HepG2 (cell line): ENCODE measurements around the gene EFCAB8. TPM values are rescaled to one million over a fixed set of nuclear protein-coding genes. Genes with fewer than 3 reads are reported as not detected.

Experiments
- AGO2 ChIP-seq: fragments of 200-400 bp; formaldehyde crosslinking; optimal IDR thresholded peaks from 2 replicates; pipeline ENCODE3; 2017; ENCODE audit warnings: mild to moderate bottlenecking, low read depth, low read length, moderate library complexity
- BRD4 ChIP-seq: sonication (generic); formaldehyde crosslinking; IDR thresholded peaks from 2 replicates; pipeline ENCODE4 v1.4.0; 2020; ENCODE audit warnings: missing genetic modification reagents
- HOXD1 ChIP-seq: sonication (generic); formaldehyde crosslinking; IDR thresholded peaks from 2 replicates; pipeline ENCODE4 v1.5.0; 2020; ENCODE audit warnings: missing genetic modification reagents
- IRF2 ChIP-seq: IDR thresholded peaks from 2 replicates; pipeline ENCODE4 v1.6.1; 2018; ENCODE audit warnings: missing genetic modification reagents, missing compliant biosample characterization
- MAFG ChIP-seq: sonication (generic); formaldehyde crosslinking; IDR thresholded peaks from 2 replicates; pipeline ENCODE4 v1.5.1; 2020; ENCODE audit warnings: mild to moderate bottlenecking, missing genetic modification reagents
- NKX3-1 ChIP-seq: sonication (generic); formaldehyde crosslinking; IDR thresholded peaks from 2 replicates; pipeline ENCODE4 v1.5.0; 2020; ENCODE audit warnings: missing genetic modification reagents
- NRL ChIP-seq: sonication (generic); formaldehyde crosslinking; IDR thresholded peaks from 2 replicates; pipeline ENCODE4 v1.5.0; 2020; ENCODE audit warnings: missing genetic modification reagents, mild to moderate bottlenecking, moderate library complexity, borderline replicate concordance
- XBP1 ChIP-seq: sonication (generic); formaldehyde crosslinking; IDR thresholded peaks from 2 replicates; pipeline ENCODE4 v1.5.0; 2020; ENCODE audit warnings: missing genetic modification reagents
- ZBED4 ChIP-seq: sonication (generic); formaldehyde crosslinking; IDR thresholded peaks from 2 replicates; pipeline ENCODE4 v1.4.0; 2020; ENCODE audit warnings: missing genetic modification reagents, borderline replicate concordance
- ZNF317 ChIP-seq: sonication (generic); formaldehyde crosslinking; IDR thresholded peaks from 2 replicates; pipeline ENCODE4 v1.5.0; 2020; ENCODE audit warnings: mild to moderate bottlenecking, missing genetic modification reagents
- ZNF468 ChIP-seq: sonication (generic); formaldehyde crosslinking; IDR thresholded peaks from 2 replicates; pipeline ENCODE4 v1.8.0; 2022; ENCODE audit warnings: mild to moderate bottlenecking, moderate library complexity, missing genetic modification reagents
- ZNF552 ChIP-seq: sonication (generic); formaldehyde crosslinking; IDR thresholded peaks from 2 replicates; pipeline ENCODE4 v1.9.0; 2022; ENCODE audit warnings: missing genetic modification reagents, mild to moderate bottlenecking, borderline replicate concordance
- ZNF646 ChIP-seq: sonication (generic); formaldehyde crosslinking; IDR thresholded peaks from 2 replicates; pipeline ENCODE4 v1.9.0; 2021; ENCODE audit warnings: mild to moderate bottlenecking, missing genetic modification reagents
- ZNF776 ChIP-seq: sonication (generic); formaldehyde crosslinking; IDR thresholded peaks from 2 replicates; pipeline ENCODE4 v1.4.0; 2020; ENCODE audit warnings: mild to moderate bottlenecking, missing genetic modification reagents
- ZNF782 ChIP-seq: sonication (generic); formaldehyde crosslinking; IDR thresholded peaks from 2 replicates; pipeline ENCODE4 v1.4.0; 2020; ENCODE audit warnings: missing genetic modification reagents, mild to moderate bottlenecking, borderline replicate concordance
- polyA plus RNA-seq, 8 experiments: library from polyadenylated mRNA; depleted of rRNA in 3 of 8; stranded (reverse) in 7 of 8; unstranded in 1 of 8; fragments of >200 nt; fragmentation: Illumina TruSeq in 4 of 8; extraction: Trizol in 4 of 8; gene quantifications; 2 replicates each; pipeline versions ENCODE4 v1.2.1 to v1.2.3, GENCODE V29; 2011 to 2016; ENCODE audit warnings: low read depth in 4 of 8, missing spikeins in 1 of 8, mixed read lengths in 1 of 8; ENCODE audit not compliant: insufficient read depth in 1 of 8
- total RNA-seq, 5 experiments: library from RNA; depleted of rRNA; stranded (reverse); fragments of >200 nt; fragmentation: Illumina TruSeq; extraction: Trizol; gene quantifications; 2 replicates each; pipeline ENCODE4 v1.2.3, GENCODE V29; 2016; ENCODE audit warnings: low read depth in 1 of 5
- TF ChIP-seq, protein P1 (sequence below): sonication (generic); formaldehyde crosslinking; IDR thresholded peaks from 2 replicates; pipeline ENCODE4 v1.4.0; 2020; ENCODE audit warnings: missing genetic modification reagents; ENCODE audit errors: not compliant biosample characterization
- TF ChIP-seq, protein P2 (sequence below): sonication (generic); formaldehyde crosslinking; IDR thresholded peaks from 2 replicates; pipeline ENCODE4 v1.8.0; 2023; ENCODE audit warnings: mild to moderate bottlenecking, missing genetic modification reagents

Gene EFCAB8
- total and polyA plus RNA-seq, 2 of the 13 experiments (the other 11 are each of a cell fraction or from before 2014, with no cell fraction given), result 0.15 to 0.22 TPM

DNA sequence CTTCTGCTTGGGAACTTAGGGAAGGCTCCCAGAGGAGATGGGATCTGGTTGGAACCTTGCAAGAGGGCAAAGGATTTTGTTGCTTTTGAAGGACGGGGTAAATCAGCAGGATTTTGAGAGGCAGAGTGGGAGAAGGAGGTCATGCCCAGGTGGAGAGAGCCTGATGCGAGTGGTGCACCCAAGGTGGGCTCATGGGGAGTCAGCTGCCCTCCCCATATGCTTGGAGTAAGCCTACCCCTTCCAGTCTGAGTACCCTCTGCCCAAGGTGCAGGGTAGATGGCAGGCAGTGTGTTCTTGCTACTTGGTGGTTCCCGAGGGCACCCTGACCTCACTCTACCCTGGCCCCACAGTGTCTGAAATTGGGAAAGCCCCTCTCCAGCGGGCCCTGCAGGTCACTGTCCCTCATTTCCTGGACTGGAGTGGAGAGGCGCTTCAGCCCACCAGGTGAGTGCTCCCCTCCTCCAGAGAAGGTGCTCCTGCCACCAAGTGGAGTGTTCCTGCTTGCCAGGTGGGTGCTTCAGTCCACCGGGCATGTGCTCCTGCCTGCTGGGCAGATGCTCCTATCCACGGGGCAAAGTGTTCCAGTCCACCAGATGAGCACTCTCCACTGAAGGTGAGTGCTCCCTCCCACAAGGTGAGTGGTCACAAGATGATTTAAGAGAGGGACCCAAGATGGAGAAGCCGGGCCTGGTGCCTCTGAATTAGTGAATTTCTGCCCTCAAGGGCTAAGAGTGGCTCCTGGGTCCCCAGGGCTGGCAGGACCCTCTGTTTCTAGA lies 152.1 kb downstream of the EFCAB8 start (continued):
- no peak for TF ChIP-seq ZBED4 (CRISPR knock-in tag)
- TF ChIP-seq HOXD1 (CRISPR knock-in tag), result 0 out of 2 replicates have a peak, but pooled peaks have one; percentile 62
- TF ChIP-seq ZNF317 (CRISPR knock-in tag), result no peak
- no peak for TF ChIP-seq IRF2
- TF ChIP-seq ZNF552 (CRISPR knock-in tag), result 0 out of 2 replicates have a peak, but pooled peaks have one; percentile 43
- TF ChIP-seq, protein P1, sequence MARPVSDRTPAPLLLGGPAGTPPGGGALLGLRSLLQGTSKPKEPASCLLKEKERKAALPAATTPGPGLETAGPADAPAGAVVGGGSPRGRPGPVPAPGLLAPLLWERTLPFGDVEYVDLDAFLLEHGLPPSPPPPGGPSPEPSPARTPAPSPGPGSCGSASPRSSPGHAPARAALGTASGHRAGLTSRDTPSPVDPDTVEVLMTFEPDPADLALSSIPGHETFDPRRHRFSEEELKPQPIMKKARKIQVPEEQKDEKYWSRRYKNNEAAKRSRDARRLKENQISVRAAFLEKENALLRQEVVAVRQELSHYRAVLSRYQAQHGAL (CRISPR knock-in tag), result peak; percentile 50
- no peak for TF ChIP-seq ZNF646 (CRISPR knock-in tag)
- peak; percentile 8; the same call in 1 of the 2 replicates for TF ChIP-seq BRD4
- no peak; the same call in 1 of the 2 replicates for TF ChIP-seq ZNF782
- peak; percentile 84 for TF ChIP-seq AGO2
- TF ChIP-seq NRL (CRISPR knock-in tag), result peak; percentile 52
- TF ChIP-seq, protein P2, sequence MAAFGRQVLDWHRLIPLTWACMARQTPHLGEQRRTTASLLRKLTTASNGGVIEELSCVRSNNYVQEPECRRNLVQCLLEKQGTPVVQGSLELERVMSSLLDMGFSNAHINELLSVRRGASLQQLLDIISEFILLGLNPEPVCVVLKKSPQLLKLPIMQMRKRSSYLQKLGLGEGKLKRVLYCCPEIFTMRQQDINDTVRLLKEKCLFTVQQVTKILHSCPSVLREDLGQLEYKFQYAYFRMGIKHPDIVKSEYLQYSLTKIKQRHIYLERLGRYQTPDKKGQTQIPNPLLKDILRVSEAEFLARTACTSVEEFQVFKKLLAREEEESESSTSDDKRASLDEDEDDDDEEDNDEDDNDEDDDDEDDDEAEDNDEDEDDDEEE (CRISPR knock-in tag), result no peak
- TF ChIP-seq MAFG (CRISPR knock-in tag), result no peak
- no peak for TF ChIP-seq XBP1 (CRISPR knock-in tag)
- TF ChIP-seq ZNF468 (CRISPR knock-in tag), result no peak
- TF ChIP-seq NKX3-1 (CRISPR knock-in tag), result peak; percentile 44; the same call in 1 of the 2 replicates
- no peak for TF ChIP-seq ZNF776 (CRISPR knock-in tag)
